Omental fat pad (tissue), 4 donors: ENCODE measurements around the gene ETNK2. TPM values are rescaled to one million over a fixed set of nuclear protein-coding genes. Genes with fewer than 3 reads are reported as not detected.

Experiments used
- ATAC-seq: fragments of 150-250 bp; one replicate; pipeline ENCODE4 v1.9.1; 2016; ENCODE audit warnings: mild to moderate bottlenecking, moderate library complexity; ENCODE audit not compliant: low FRiP score
- DNase-seq: peaks from one replicate; pipeline ENCODE4 v3.0.0-alpha.2; 2019; ENCODE audit warnings: low spot score
- total RNA-seq, 4 donors: library from RNA; depleted of rRNA; stranded (reverse); fragments of >200 nt; gene quantifications; one replicate each; pipeline ENCODE4 v1.1.0, GENCODE V29; 2016
- TF ChIP-seq, protein P1 (sequence below), 3 donors: fragments of 450-650 bp; IDR thresholded peaks; one replicate each; pipeline ENCODE4 v1.5.1; 2016 to 2017; ENCODE audit warnings: antibody characterized with exemption in 3 of 3, mild to moderate bottlenecking in 3 of 3, moderate library complexity in 2 of 3

ETNK2 gene
- total RNA-seq, 4 donors from 2014 or later, result 11.8 to 16.9 (median 13.3) TPM

DNA sequence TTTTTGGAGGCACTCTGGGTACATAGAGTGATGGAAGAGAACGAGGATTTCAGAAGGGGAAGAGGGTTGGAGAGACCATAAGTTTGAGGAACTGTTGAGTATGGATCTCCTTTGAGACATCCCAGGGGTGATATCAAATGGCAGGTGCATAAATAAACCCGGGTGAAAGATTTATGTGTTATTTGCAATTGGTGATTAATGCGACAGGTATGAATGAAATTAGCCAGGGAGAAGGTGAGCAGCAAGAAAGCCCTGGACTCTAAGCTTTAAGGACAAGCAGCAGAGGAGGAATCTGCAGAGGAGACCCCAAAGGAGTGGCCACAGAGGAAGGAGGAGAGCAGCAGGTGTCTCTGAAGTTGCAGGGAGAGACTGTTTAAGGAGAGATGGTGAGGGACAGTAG, 23.1 kb upstream of the ETNK2 start:
- ATAC-seq, result no peak
- TF ChIP-seq, protein P1, sequence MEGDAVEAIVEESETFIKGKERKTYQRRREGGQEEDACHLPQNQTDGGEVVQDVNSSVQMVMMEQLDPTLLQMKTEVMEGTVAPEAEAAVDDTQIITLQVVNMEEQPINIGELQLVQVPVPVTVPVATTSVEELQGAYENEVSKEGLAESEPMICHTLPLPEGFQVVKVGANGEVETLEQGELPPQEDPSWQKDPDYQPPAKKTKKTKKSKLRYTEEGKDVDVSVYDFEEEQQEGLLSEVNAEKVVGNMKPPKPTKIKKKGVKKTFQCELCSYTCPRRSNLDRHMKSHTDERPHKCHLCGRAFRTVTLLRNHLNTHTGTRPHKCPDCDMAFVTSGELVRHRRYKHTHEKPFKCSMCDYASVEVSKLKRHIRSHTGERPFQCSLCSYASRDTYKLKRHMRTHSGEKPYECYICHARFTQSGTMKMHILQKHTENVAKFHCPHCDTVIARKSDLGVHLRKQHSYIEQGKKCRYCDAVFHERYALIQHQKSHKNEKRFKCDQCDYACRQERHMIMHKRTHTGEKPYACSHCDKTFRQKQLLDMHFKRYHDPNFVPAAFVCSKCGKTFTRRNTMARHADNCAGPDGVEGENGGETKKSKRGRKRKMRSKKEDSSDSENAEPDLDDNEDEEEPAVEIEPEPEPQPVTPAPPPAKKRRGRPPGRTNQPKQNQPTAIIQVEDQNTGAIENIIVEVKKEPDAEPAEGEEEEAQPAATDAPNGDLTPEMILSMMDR (IDR thresholded peaks at IDR 0.05), result no peak
- DNase-seq, result no peak

- ATAC-seq, result no peak
- no peak for DNase-seq
- TF ChIP-seq, protein P1 (IDR thresholded peaks at IDR 0.05), result no peak
Observed at GRCh38 chr1:204172404-204173029, 20.7 kb upstream of the ETNK2 start.

DNA sequence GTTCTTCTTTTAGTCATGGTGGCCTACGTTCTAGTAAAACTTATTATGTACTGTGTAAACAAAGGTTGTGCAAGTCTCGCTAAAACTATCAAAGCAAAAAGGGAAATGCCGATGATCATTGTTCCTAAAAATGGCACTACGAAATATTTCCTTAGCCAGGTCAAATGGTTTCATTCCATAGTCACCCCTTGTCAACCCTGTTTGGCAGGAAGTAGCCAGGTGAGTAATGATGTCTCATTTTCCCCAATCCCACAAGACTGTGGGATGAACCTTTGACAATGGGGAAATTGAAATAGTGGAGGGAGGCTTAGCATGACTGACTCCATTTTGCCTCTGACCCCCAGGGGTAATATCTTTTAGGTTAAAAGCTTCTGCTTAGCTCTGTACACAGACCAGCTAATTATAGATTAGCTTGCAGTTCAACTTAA, 19.9 kb upstream of the ETNK2 start:
- no peak for DNase-seq
- no peak for ATAC-seq
- TF ChIP-seq, protein P1 (IDR thresholded peaks at IDR 0.05), result no peak

DNA sequence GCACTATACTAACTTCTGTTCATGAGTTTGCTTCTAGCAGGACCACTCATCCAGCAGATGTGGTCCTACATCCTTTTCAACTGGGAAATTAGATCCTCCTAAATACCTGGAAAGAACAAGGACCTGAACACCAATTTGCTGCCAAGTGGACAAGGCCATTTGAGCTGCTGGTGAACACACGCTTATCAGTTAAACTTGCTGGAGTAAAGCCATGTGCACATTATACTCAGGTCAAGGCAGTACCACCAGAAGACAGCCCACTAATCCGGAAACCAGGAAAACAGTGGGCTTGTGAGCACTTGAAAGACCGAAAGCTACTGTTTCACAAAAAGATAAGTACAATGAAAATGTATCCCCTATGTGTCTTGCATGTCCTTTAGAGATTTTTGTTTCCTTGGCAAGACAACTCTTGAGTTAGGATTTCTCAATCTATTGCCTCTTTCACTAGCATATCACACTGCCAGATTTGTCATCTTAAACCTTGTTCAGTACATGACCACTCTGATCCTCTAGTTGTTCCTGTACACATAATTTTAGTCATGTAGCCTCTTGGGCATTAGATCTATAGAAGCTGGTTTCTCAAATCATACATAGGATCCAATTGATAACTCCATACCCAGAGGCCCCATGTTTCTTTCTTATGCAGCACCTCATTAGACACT, 18.8 kb upstream of the ETNK2 start:
- TF ChIP-seq, protein P1 (IDR thresholded peaks at IDR 0.05), result no peak
- no peak for ATAC-seq
- no peak for DNase-seq

DNA sequence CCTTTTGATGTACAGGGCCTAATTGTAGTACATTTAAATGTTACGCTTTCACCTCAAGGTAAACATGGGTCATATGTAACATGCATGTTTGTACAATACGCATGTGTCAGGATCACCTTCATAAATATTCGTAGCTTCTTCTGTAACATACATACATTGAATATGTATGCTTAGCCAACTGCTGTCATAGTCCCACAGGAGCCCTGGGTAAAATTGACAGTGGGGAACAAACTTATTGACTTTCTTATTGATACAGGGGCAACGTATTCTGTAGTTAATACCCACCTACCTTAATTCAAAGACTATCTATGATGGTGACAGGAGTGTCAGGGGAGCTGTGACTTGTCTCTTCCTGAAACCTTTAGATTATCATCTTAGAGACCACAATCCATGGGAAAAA, 18.0 kb upstream of the ETNK2 start:
- DNase-seq (no peak), ATAC-seq (no peak)
- TF ChIP-seq, protein P1 (IDR thresholded peaks at IDR 0.05), result no peak

GRCh38 chr1:204167730-204168129, 15.9 kb upstream of the ETNK2 start:
- TF ChIP-seq, protein P1 (IDR thresholded peaks at IDR 0.05), result no peak
- no peak for ATAC-seq
- DNase-seq, result no peak

GRCh38 chr1:204166219-204166618, 14.4 kb upstream of the ETNK2 start, which contains the start of gene REN:
REN (minus strand) TSS chr1:204166337; CDS start chr1:204166293, 44 bp downstream.
- DNase-seq, result no peak
- ATAC-seq, result no peak
- TF ChIP-seq, protein P1 (IDR thresholded peaks at IDR 0.05), result no peak
